CD4-positive, alpha-beta T cell (primary cell): Measurements from ENCODE around the gene ZNF674. TPM values are rescaled to one million over a fixed set of nuclear protein-coding genes. Genes with fewer than 3 reads are reported as not detected.
"Not testable (repeated sequence)": the region's sequence is repeated elsewhere in the genome, so short reads cannot be mapped to it uniquely, and the experiment has no call there.

Experiments used
- ATAC-seq: fragments of 200-7000 bp; cut with Tn5 transposase; one replicate; pipeline ENCODE4 v1.10.0; 2022; ENCODE audit warnings: mild to moderate bottlenecking; ENCODE audit not compliant: poor library complexity
- CTCF ChIA-PET: fragments of 350-600 bp; sonication (Branson Sonifier 250); formaldehyde crosslinking; loops from one replicate; lab custom pipeline; 2021; ENCODE audit warnings: antibody characterized with exemption, inconsistent platforms; lab: Charles Lee
- POLR2A ChIA-PET: fragments of 350-600 bp; sonication (Branson Sonifier 250); formaldehyde crosslinking; loops from one replicate; lab custom pipeline; 2021; ENCODE audit warnings: antibody characterized with exemption, inconsistent platforms; lab: Charles Lee
- DNase-seq, 14 experiments: peaks; one replicate each; pipeline ENCODE4 v3.0.0-alpha.2; 2013 to 2020; ENCODE audit warnings: mixed read lengths in 2 of 14
- H3K27ac ChIP-seq, 2 donors: one replicate each; pipeline versions ENCODE4 v1.5.1 to v1.7.0; 2013; ENCODE audit warnings: low read length in 2 of 2, low read depth in 1 of 2, mild to moderate bottlenecking in 1 of 2
- H3K27me3 ChIP-seq, 2 experiments: 1 replicate in 1 of 2; 2 replicates in 1 of 2; pipeline versions ENCODE4 v1.6.1 to v1.7.0; 2013; ENCODE audit warnings: low read length in 2 of 2, control low read depth in 1 of 2, mild to moderate bottlenecking in 1 of 2, moderate library complexity in 1 of 2; ENCODE audit not compliant: insufficient read depth in 2 of 2, control insufficient read depth in 1 of 2
- H3K36me3 ChIP-seq: one replicate; pipeline ENCODE4 v1.6.1; 2013; ENCODE audit warnings: low read length, control low read depth; ENCODE audit not compliant: insufficient read depth
- H3K4me1 ChIP-seq: one replicate; pipeline ENCODE4 v1.6.1; 2013; ENCODE audit warnings: low read length, control low read depth; ENCODE audit not compliant: insufficient read depth
- H3K4me3 ChIP-seq: one replicate; pipeline ENCODE4 v1.5.1; 2013; ENCODE audit warnings: mild to moderate bottlenecking, low read length, moderate library complexity
- H3K9me3 ChIP-seq, 2 experiments: 1 replicate in 1 of 2; 2 replicates in 1 of 2; pipeline versions ENCODE4 v1.6.1 to v1.7.0; 2013; ENCODE audit warnings: low read length in 2 of 2, mild to moderate bottlenecking in 2 of 2, control low read depth in 1 of 2, moderate library complexity in 1 of 2; ENCODE audit not compliant: control insufficient read depth in 1 of 2, insufficient read depth in 1 of 2
- H3K27ac Mint-ChIP-seq: one replicate; pipeline ENCODE4 v1.8.0; 2020; ENCODE audit warnings: mixed read lengths
- H3K27me3 Mint-ChIP-seq: one replicate; pipeline ENCODE4 v1.8.0; 2021; ENCODE audit warnings: mixed read lengths
- H3K36me3 Mint-ChIP-seq: one replicate; pipeline ENCODE4 v1.8.0; 2021; ENCODE audit warnings: low read depth, mixed read lengths
- H3K4me1 Mint-ChIP-seq: one replicate; pipeline ENCODE4 v1.8.0; 2021; ENCODE audit warnings: low read depth, mixed read lengths
- H3K4me3 Mint-ChIP-seq: one replicate; pipeline ENCODE4 v1.8.0; 2020; ENCODE audit warnings: mild to moderate bottlenecking, mixed read lengths
- H3K9me3 Mint-ChIP-seq: one replicate; pipeline ENCODE4 v1.8.0; 2020; ENCODE audit warnings: mixed read lengths
- CTCF ChIP-seq: fragments of 200-600 bp; IDR thresholded peaks from one replicate; pipeline ENCODE4 v1.8.0; 2022; ENCODE audit warnings: antibody characterized with exemption, mild to moderate bottlenecking
- intact Hi-C, 2 experiments: fragments of 100-400 bp; cut with DNase I in 1 of 2; cut with micrococcal nuclease in 1 of 2; formaldehyde crosslinking; loops; one replicate each; pipeline versions ENCODE4 v1.15.1 to v1.9.0; 2023 to 2025; cut with DNase I, micrococcal nuclease
- total RNA-seq, 174 experiments: library from RNA in 2 of 174; stranded (reverse) in 2 of 174; gene quantifications; one replicate each; pipeline ENCODE4 v1.2.3 and lab custom pipeline; 2021 to 2026

The ZNF674 gene
- total RNA-seq, 2 experiments from 2014 or later = 1.2 to 1.9 TPM

GRCh38 chrX:46461660-46462191 is 83.5 kb downstream of the ZNF674 start:
- Histone ChIP-seq H3K27ac (no peak overlapping the region), H3K9me3 (no peaks in the 10 kb centered on the region), H3K27me3 (no peaks in the 10 kb centered on the region), H3K4me1 (no peaks in the 10 kb centered on the region), H3K36me3 (peaks cover 27% of the 10 kb centered on the region), H3K4me3 (no peak overlapping the region)
- Mint-ChIP-seq H3K4me1 (peaks cover 14% of the 10 kb centered on the region), H3K4me3 (no peak overlapping the region), H3K27ac (peak overlapping the region; percentile 45), H3K9me3 (no peaks in the 10 kb centered on the region), H3K36me3 (peaks cover 57% of the 10 kb centered on the region), H3K27me3 (no peaks in the 10 kb centered on the region)
- TF ChIP-seq CTCF = no peak
- intact Hi-C loops = no loop called here
- ATAC-seq (no peak), DNase-seq (no peak)
- ChIA-PET CTCF (no interaction called here), POLR2A (no interaction called here)

DNA sequence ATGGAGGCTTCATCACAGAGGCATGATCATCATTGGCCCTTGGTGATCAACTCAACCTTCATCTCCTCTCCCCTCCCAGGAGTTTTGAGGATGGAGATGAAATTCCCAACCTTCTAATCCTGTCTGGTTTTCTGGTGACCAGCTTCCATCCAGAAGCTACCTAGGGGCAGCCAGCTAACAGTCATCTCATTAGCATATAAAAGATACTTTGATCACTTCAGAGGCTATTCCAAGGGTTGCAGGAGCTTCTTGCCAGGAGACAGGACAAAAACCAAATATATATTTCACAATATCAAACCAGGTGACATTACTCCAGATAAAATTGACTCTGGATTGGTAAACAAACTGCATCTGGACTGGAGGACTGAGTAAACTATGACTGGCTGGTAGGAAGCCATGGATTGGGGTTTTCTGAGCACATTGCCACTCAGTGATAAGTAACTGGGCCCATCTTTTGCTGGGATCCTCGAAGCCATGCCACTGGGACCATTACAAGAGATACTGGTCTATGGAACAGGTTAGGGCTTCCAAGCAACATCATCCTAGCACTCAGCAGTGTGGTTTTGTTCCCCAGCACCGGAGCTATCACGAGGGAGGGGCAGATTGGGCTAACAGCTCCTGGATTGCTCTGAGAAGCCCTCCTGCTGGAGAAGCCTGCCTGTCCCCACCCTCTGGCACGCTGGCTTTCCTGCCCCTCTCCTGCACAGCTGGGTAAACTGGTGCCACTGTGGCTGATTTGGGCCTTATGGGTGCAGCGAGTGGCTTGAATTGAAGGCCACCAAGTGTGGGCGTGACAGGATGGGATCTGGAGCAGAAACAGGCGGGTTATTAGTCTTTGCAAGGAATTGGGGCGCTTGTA is 84.2 kb downstream of the ZNF674 start:
- POLR2A ChIA-PET, H3K4me1 ChIP-seq, H3K9me3 ChIP-seq, H3K27me3 Mint-ChIP-seq, ATAC-seq, CTCF ChIA-PET, H3K27me3 ChIP-seq, H3K9me3 Mint-ChIP-seq, H3K27ac ChIP-seq, intact Hi-C loops, H3K4me3 Mint-ChIP-seq, DNase-seq, H3K4me3 ChIP-seq: not testable (repeated sequence)
- peaks cover 30% of the 10 kb centered on the region for H3K36me3 ChIP-seq
- Mint-ChIP-seq H3K27ac (peak overlapping the region; percentile 45), H3K4me1 (peaks cover 14% of the 10 kb centered on the region), H3K36me3 (peaks cover 55% of the 10 kb centered on the region)

DNA sequence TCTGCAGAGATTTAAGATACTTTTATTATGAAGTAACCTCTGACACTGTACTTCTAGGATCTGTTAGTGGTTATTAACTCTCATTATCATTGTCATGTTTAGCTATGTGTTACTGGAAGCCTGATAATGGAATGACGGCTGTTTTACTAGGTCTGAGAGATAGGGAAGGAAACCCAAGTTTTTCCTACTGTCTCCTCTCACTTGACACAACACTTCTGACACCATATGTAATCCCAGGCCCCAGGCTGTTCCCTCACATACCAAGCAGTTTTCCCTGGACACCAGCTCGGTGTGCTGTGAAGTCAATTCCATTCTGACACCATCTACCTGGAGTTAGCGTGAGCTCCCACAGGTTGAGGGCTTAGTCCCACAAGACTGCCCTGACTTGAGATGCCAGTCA is 85.6 kb downstream of the ZNF674 start:
- intact Hi-C loops = no loop called here
- POLR2A ChIA-PET = interaction anchor here (1.3 kb wide), 1 partner anchor 12 kb away, joined by 4 read pairs; no protein-coding TSS in a partner anchor
- no peak overlapping the region for H3K27ac ChIP-seq
- H3K4me1 Mint-ChIP-seq = peaks cover 14% of the 10 kb centered on the region
- H3K36me3 Mint-ChIP-seq = peaks cover 53% of the 10 kb centered on the region
- TF ChIP-seq CTCF = no peak
- CTCF ChIA-PET = no interaction called here
- no peak overlapping the region for H3K4me3 Mint-ChIP-seq
- no peak for ATAC-seq
- H3K4me1 ChIP-seq = no peaks in the 10 kb centered on the region
- DNase-seq = no peak
- H3K36me3 ChIP-seq = peaks cover 25% of the 10 kb centered on the region
- no peaks in the 10 kb centered on the region for H3K27me3 Mint-ChIP-seq
- H3K9me3 ChIP-seq = no peaks in the 10 kb centered on the region
- no peaks in the 10 kb centered on the region for H3K9me3 Mint-ChIP-seq
- no peaks in the 10 kb centered on the region for H3K27me3 ChIP-seq
- no peak overlapping the region for H3K27ac Mint-ChIP-seq
- no peak overlapping the region for H3K4me3 ChIP-seq
